Neuronal stem cell (in vitro differentiated cells): ENCODE results near the gene PIP5K1A. TPM values are rescaled to one million over a fixed set of nuclear protein-coding genes. Genes with fewer than 3 reads are reported as not detected.

Source experiments
- DNase-seq: peaks from one replicate; pipeline ENCODE4 v3.0.0-alpha.2; 2013; ENCODE audit warnings: low spot score
- H2AFZ ChIP-seq: one replicate; pipeline ENCODE4 v1.6.1; 2013; ENCODE audit warnings: mild to moderate bottlenecking, low read length, inconsistent platforms
- H2AK5ac ChIP-seq: 2 replicates; pipeline ENCODE4 v1.6.1; 2013; ENCODE audit warnings: low read depth, mild to moderate bottlenecking, inconsistent platforms, low read length, moderate library complexity, mixed read lengths
- H2BK120ac ChIP-seq: 2 replicates; pipeline ENCODE4 v1.6.1; 2013; ENCODE audit warnings: low read depth, mild to moderate bottlenecking, inconsistent platforms, low read length, moderate library complexity, mixed read lengths
- H2BK12ac ChIP-seq: one replicate; pipeline ENCODE4 v1.6.1; 2013; ENCODE audit warnings: low read length, inconsistent platforms
- H2BK15ac ChIP-seq: 2 replicates; pipeline ENCODE4 v1.6.1; 2013; ENCODE audit warnings: mild to moderate bottlenecking, low read length, inconsistent platforms, mixed read lengths
- H2BK5ac ChIP-seq: one replicate; pipeline ENCODE4 v1.6.1; 2013; ENCODE audit warnings: inconsistent platforms, mild to moderate bottlenecking, low read length, moderate library complexity
- H3K14ac ChIP-seq: one replicate; pipeline ENCODE4 v1.6.1; 2013; ENCODE audit warnings: low read length, inconsistent platforms
- H3K18ac ChIP-seq: 2 replicates; pipeline ENCODE4 v1.6.1; 2013; ENCODE audit warnings: low read length, inconsistent platforms
- H3K23ac ChIP-seq: 2 replicates; pipeline ENCODE4 v1.6.1; 2013; ENCODE audit warnings: low read depth, mild to moderate bottlenecking, mixed read lengths, low read length, inconsistent platforms; ENCODE audit not compliant: poor library complexity
- H3K27ac ChIP-seq: replicated peaks from 3 replicates; pipeline ENCODE4 v1.5.1; 2013; ENCODE audit warnings: low read length, inconsistent platforms
- H3K27me3 ChIP-seq, 3 experiments: 2 replicates each; pipeline ENCODE4 v1.6.1; 2013; ENCODE audit warnings: low read length in 3 of 3, mild to moderate bottlenecking in 2 of 3, inconsistent platforms in 1 of 3, low read depth in 1 of 3, mixed read lengths in 1 of 3, moderate library complexity in 1 of 3; ENCODE audit not compliant: control insufficient read depth in 3 of 3, insufficient read depth in 3 of 3
- H3K36me3 ChIP-seq, 2 donors: replicated peaks in 1 of 2; 2 replicates each; pipeline ENCODE4 v1.6.1; 2013; ENCODE audit warnings: low read length in 2 of 2; ENCODE audit not compliant: control insufficient read depth in 2 of 2, insufficient read depth in 2 of 2
- H3K4ac ChIP-seq: 2 replicates; pipeline ENCODE4 v1.6.1; 2013; ENCODE audit warnings: inconsistent platforms, mild to moderate bottlenecking, low read length, moderate library complexity
- H3K4me1 ChIP-seq, 2 donors: 1 replicate in 1 of 2; 2 replicates in 1 of 2; pipeline ENCODE4 v1.6.1; 2013; ENCODE audit warnings: low read length in 2 of 2, low read depth in 1 of 2; ENCODE audit not compliant: control insufficient read depth in 2 of 2, insufficient read depth in 1 of 2
- H3K4me2 ChIP-seq: one replicate; pipeline ENCODE4 v1.6.1; 2013; ENCODE audit warnings: mild to moderate bottlenecking, low read length, inconsistent platforms; ENCODE audit not compliant: insufficient read depth, poor library complexity, severe bottlenecking
- H3K4me3 ChIP-seq, 2 donors: 2 replicates each; pipeline ENCODE4 v1.5.1; 2013; ENCODE audit warnings: low read length in 2 of 2, mild to moderate bottlenecking in 2 of 2, inconsistent platforms in 1 of 2, moderate library complexity in 1 of 2
- H3K79me1 ChIP-seq: one replicate; pipeline ENCODE4 v1.6.1; 2013; ENCODE audit warnings: low read depth, mild to moderate bottlenecking, inconsistent platforms, low read length, moderate library complexity
- H3K9ac ChIP-seq: one replicate; pipeline ENCODE4 v1.6.1; 2013; ENCODE audit warnings: mild to moderate bottlenecking, low read depth, low read length, inconsistent platforms; ENCODE audit not compliant: poor library complexity
- H3K9me3 ChIP-seq, 2 donors: replicated peaks in 1 of 2; 2 replicates each; pipeline versions ENCODE3 to v1.6.1; 2013; ENCODE audit warnings: low read length in 2 of 2, mild to moderate bottlenecking in 2 of 2, inconsistent platforms in 1 of 2, low read depth in 1 of 2, mixed read lengths in 1 of 2, moderate library complexity in 1 of 2; ENCODE audit not compliant: control insufficient read depth in 2 of 2, insufficient read depth in 1 of 2
- H4K8ac ChIP-seq: one replicate; pipeline ENCODE4 v1.6.1; 2013; ENCODE audit warnings: low read depth, mild to moderate bottlenecking, inconsistent platforms, low read length, moderate library complexity
- H4K91ac ChIP-seq: one replicate; pipeline ENCODE4 v1.6.1; 2013; ENCODE audit warnings: low read length, low read depth, mild to moderate bottlenecking, inconsistent platforms; ENCODE audit not compliant: poor library complexity
- WGBS, 2 donors: extraction: QIAGEN DNeasy Blood & Tissue Kit; methylation state at CpG; one replicate each; pipeline ENCODE4 v1.1.7; 2013; ENCODE audit warnings: missing lambda C conversion rate in 2 of 2, mixed read lengths in 1 of 2; ENCODE audit not compliant: insufficient read length in 2 of 2, insufficient replicate concordance in 1 of 2; ENCODE audit errors: extremely low coverage in 2 of 2; 5-methylcytosine and 5-hydroxymethylcytosine counted together
- polyA plus RNA-seq, 2 experiments: library from polyadenylated mRNA; stranded (reverse); fragments of 200-250 nt; gene quantifications; one replicate each; pipeline ENCODE4 v1.2.3, GENCODE V29; 2013

The PIP5K1A gene
- polyA plus RNA-seq (2013, experiment 1 of 2), result 93.0 TPM
- 97.5 TPM for polyA plus RNA-seq (2013, experiment 2 of 2)

GRCh38 chr1:151198254-151199127 lies at the start of gene PIP5K1A:
Gene PIP5K1A, plus strand, starts transcription at chr1:151198552. Its CDS starts 445 bp downstream, at chr1:151198997.
- H2BK120ac ChIP-seq, result no peak within 1 kb of the TSS
- H4K91ac ChIP-seq, result no peak within 1 kb of the TSS
- peak within 1 kb of the TSS; percentile 82 for H2AFZ ChIP-seq

GRCh38 chr1:151156515-151156819 lies 41.9 kb upstream of the PIP5K1A start, which contains the start of gene TNFAIP8L2:
Gene TNFAIP8L2, plus strand, starts transcription at chr1:151156649. Its CDS starts 2,049 bp downstream, at chr1:151158698.
- H3K4me2 ChIP-seq, result no peak within 1 kb of the TSS
- no peak within 1 kb of the TSS for H3K4ac ChIP-seq
- no peak within 1 kb of the TSS for H3K4me3 ChIP-seq
- H4K8ac ChIP-seq, result no peak within 1 kb of the TSS
- H3K36me3 ChIP-seq, result peaks cover 22 to 36% of the 10 kb centered on the region in 2 donors
- no peak within 1 kb of the TSS for H3K27ac ChIP-seq
- H3K18ac ChIP-seq, result no peak within 1 kb of the TSS
- no peak within 1 kb of the TSS for H2BK5ac ChIP-seq
- no peak within 1 kb of the TSS for H2AFZ ChIP-seq
- H3K23ac ChIP-seq, result no peak within 1 kb of the TSS
- H2AK5ac ChIP-seq, result no peak within 1 kb of the TSS
- DNase-seq, result no peak
- H3K14ac ChIP-seq, result no peak within 1 kb of the TSS
- no peak within 1 kb of the TSS for H2BK120ac ChIP-seq
- H2BK15ac ChIP-seq, result no peak within 1 kb of the TSS
- H3K79me1 ChIP-seq, result peaks cover 2% of the 10 kb centered on the region
- no peaks in the 10 kb centered on the region for H3K4me1 ChIP-seq
- no peak within 1 kb of the TSS for H3K9ac ChIP-seq
- H3K9me3 ChIP-seq, result no peaks in the 10 kb centered on the region
- H4K91ac ChIP-seq, result no peak within 1 kb of the TSS
- no peaks in the 10 kb centered on the region for H3K27me3 ChIP-seq
- WGBS, 2 donors, result no CpG with 5 or more reads among the region's 4 CpGs
- H2BK12ac ChIP-seq, result no peak within 1 kb of the TSS

More at GRCh38 chr1:151198254-151199127, at the start of gene PIP5K1A:
- H2BK5ac ChIP-seq, result no peak within 1 kb of the TSS
- no peak within 1 kb of the TSS for H2BK15ac ChIP-seq
- peaks cover 3% of the 10 kb centered on the region for H3K79me1 ChIP-seq
- H2AK5ac ChIP-seq, result no peak within 1 kb of the TSS
- H3K23ac ChIP-seq, result no peak within 1 kb of the TSS
- H3K14ac ChIP-seq, result no peak within 1 kb of the TSS
- no peaks in the 10 kb centered on the region for H3K9me3 ChIP-seq
- H4K8ac ChIP-seq, result no peak within 1 kb of the TSS
- peak within 1 kb of the TSS; percentile 38 for H3K27ac ChIP-seq
- H2BK12ac ChIP-seq, result no peak within 1 kb of the TSS
- no peak within 1 kb of the TSS for H3K4ac ChIP-seq
- peak within 1 kb of the TSS; percentile 71 for H3K4me2 ChIP-seq
- H3K4me1 ChIP-seq, result peaks cover 2 to 5% of the 10 kb centered on the region in 2 donors
- H3K18ac ChIP-seq, result peak within 1 kb of the TSS; percentile 71
- peak within 1 kb of the TSS; percentile 98 for H3K4me3 ChIP-seq
- no peaks in the 10 kb centered on the region for H3K27me3 ChIP-seq
- peak within 1 kb of the TSS; percentile 91 for H3K9ac ChIP-seq
- peak; percentile 97 for DNase-seq
- H3K36me3 ChIP-seq, result peaks cover 4 to 25% of the 10 kb centered on the region in 2 donors
- WGBS, 2 donors, result no CpG with 5 or more reads among the region's 60 CpGs

- H3K18ac ChIP-seq, result no peak overlapping the region
- DNase-seq, result no peak
- H3K4me2 ChIP-seq, result no peak overlapping the region
These were observed 41.3 kb upstream of the PIP5K1A start for GRCh38 chr1:151157067-151157531.

GRCh38 chr1:151158326-151158725 lies 40.0 kb upstream of the PIP5K1A start:
- no peak overlapping the region for H3K14ac ChIP-seq
- H4K8ac ChIP-seq, result no peak overlapping the region
- H2BK12ac ChIP-seq, result no peak overlapping the region
- no peak overlapping the region for H3K9ac ChIP-seq
- no peak for DNase-seq
- no peaks in the 10 kb centered on the region for H3K79me1 ChIP-seq
- H4K91ac ChIP-seq, result no peak overlapping the region
- H2BK5ac ChIP-seq, result no peak overlapping the region
- H3K23ac ChIP-seq, result no peak overlapping the region
- H2BK15ac ChIP-seq, result no peak overlapping the region
- H3K4me2 ChIP-seq, result no peak overlapping the region
- no peak overlapping the region for H2AFZ ChIP-seq
- no peak overlapping the region for H3K27ac ChIP-seq
- H3K18ac ChIP-seq, result no peak overlapping the region
- no peak overlapping the region for H3K4ac ChIP-seq
- H3K4me1 ChIP-seq, result no peaks in the 10 kb centered on the region
- H3K36me3 ChIP-seq, result peaks cover 26 to 42% of the 10 kb centered on the region in 2 donors
- no peaks in the 10 kb centered on the region for H3K9me3 ChIP-seq
- no CpG with 5 or more reads among the region's 5 CpGs for WGBS, 2 donors
- H2AK5ac ChIP-seq, result no peak overlapping the region
- no peak overlapping the region for H3K4me3 ChIP-seq
- no peaks in the 10 kb centered on the region for H3K27me3 ChIP-seq
- H2BK120ac ChIP-seq, result no peak overlapping the region

More at GRCh38 chr1:151157067-151157531, 41.3 kb upstream of the PIP5K1A start:
- Histone ChIP-seq H2BK12ac (no peak overlapping the region), H3K27me3 (no peaks in the 10 kb centered on the region), H3K14ac (no peak overlapping the region), H2AFZ (no peak overlapping the region), H3K9ac (no peak overlapping the region), H3K79me1 (peaks cover 2% of the 10 kb centered on the region), H4K91ac (no peak overlapping the region), H3K4me1 (no peaks in the 10 kb centered on the region), H3K9me3 (no peaks in the 10 kb centered on the region), H2BK120ac (no peak overlapping the region), H3K36me3 (peaks cover 26 to 42% of the 10 kb centered on the region in 2 donors), H3K4ac (no peak overlapping the region), H2BK15ac (no peak overlapping the region), H2AK5ac (no peak overlapping the region), H3K4me3 (no peak overlapping the region), H2BK5ac (no peak overlapping the region), H3K27ac (no peak overlapping the region), H3K23ac (no peak overlapping the region), H4K8ac (no peak overlapping the region)
- WGBS, 2 donors, result no CpG with 5 or more reads among the region's 6 CpGs
